Hepatic stellate cell (primary cell): ENCODE data around the gene TEDC2.
A peak's percentile ranks its signal among the peaks of the same experiment; 100 is the strongest.

Experiments
- DNase-seq: peaks from one replicate; pipeline ENCODE4 v3.0.0; 2011; ENCODE audit warnings: low spot score

TEDC2 gene

GRCh38 chr16:2513405-2514332 lies 53.8 kb downstream of the TEDC2 start, which contains the start of gene ATP6V0C:
ATP6V0C (plus strand) TSS chr16:2513952; CDS start chr16:2514104, 152 bp downstream.
- peak; percentile 91 for DNase-seq
